Small intestine (tissue), 7 donors: ENCODE results near the gene APPL2. TPM values are rescaled to one million over a fixed set of nuclear protein-coding genes. Genes with fewer than 3 reads are reported as not detected.

Experiments used
- DNase-seq, 2 donors: peaks; one replicate each; pipeline versions ENCODE4 v3.0.0 to v3.0.0-alpha.2; 2013
- FAIRE-seq: peaks from 2 replicates; lab custom pipeline; 2012; peaks lifted over from hg19 to GRCh38; lab: Jason Lieb, UNC
- H3K27ac ChIP-seq, 3 donors: one replicate each; pipeline ENCODE4 v1.5.1; 2013; ENCODE audit warnings: low read length in 2 of 3, mild to moderate bottlenecking in 2 of 3, control low read depth in 1 of 3, inconsistent platforms in 1 of 3, low read depth in 1 of 3, moderate library complexity in 1 of 3
- H3K27me3 ChIP-seq, 3 donors: one replicate each; pipeline ENCODE4 v1.6.1; 2013; ENCODE audit warnings: low read length in 3 of 3, inconsistent platforms in 1 of 3; ENCODE audit not compliant: control insufficient read depth in 3 of 3, insufficient read depth in 3 of 3
- H3K36me3 ChIP-seq, 3 donors: one replicate each; pipeline ENCODE4 v1.6.1; 2013; ENCODE audit warnings: low read length in 3 of 3, inconsistent platforms in 1 of 3, low read depth in 1 of 3, mild to moderate bottlenecking in 1 of 3, moderate library complexity in 1 of 3; ENCODE audit not compliant: control insufficient read depth in 3 of 3, insufficient read depth in 2 of 3
- H3K4me1 ChIP-seq, 3 donors: one replicate each; pipeline ENCODE4 v1.6.1; 2013; ENCODE audit warnings: low read length in 2 of 3, inconsistent platforms in 1 of 3, low read depth in 1 of 3, mild to moderate bottlenecking in 1 of 3, moderate library complexity in 1 of 3; ENCODE audit not compliant: control insufficient read depth in 3 of 3, insufficient read depth in 2 of 3
- H3K4me3 ChIP-seq, 3 donors: one replicate each; pipeline ENCODE4 v1.5.1; 2013; ENCODE audit warnings: low read length in 3 of 3, control low read depth in 1 of 3, inconsistent platforms in 1 of 3, low read depth in 1 of 3, mild to moderate bottlenecking in 1 of 3, moderate library complexity in 1 of 3
- H3K9me3 ChIP-seq, 2 donors: one replicate each; pipeline ENCODE4 v1.6.1; 2013; ENCODE audit warnings: low read depth in 1 of 2, low read length in 1 of 2; ENCODE audit not compliant: control insufficient read depth in 2 of 2, insufficient read depth in 1 of 2
- WGBS, 3 donors: extraction: QIAGEN DNeasy Blood & Tissue Kit; methylation state at CpG; one replicate each; pipeline ENCODE4 v1.1.7; 2013; 5-methylcytosine and 5-hydroxymethylcytosine counted together
- polyA plus RNA-seq, 4 donors: library from polyadenylated mRNA; stranded (reverse) in 3 of 4; unstranded in 1 of 4; fragments of 200-250 nt in 3 of 4; fragments of 120-200 nt in 1 of 4; gene quantifications; one replicate each; pipeline versions ENCODE4 v1.2.1 to v1.2.3, GENCODE V29; 2013
- donor health status: healthy with polysubstance abuse.
- donor health status: control.
- donor health status: control.
- donor health status: Bipolar disorder and iron deficiency.
- donor health status: healthy.

Gene APPL2
- polyA plus RNA-seq, 4 donors = 22.8 to 96.4 (median 82.8) TPM

GRCh38 chr12:105275997-105276733 lies 40.2 kb upstream of the APPL2 start:
- no peak for DNase-seq
- Histone ChIP-seq H3K36me3 (no peaks in the 10 kb centered on the region), H3K4me3 (no peak overlapping the region), H3K9me3 (no peaks in the 10 kb centered on the region), H3K27me3 (no peaks in the 10 kb centered on the region), H3K4me1 (peaks cover 0 to 13% (median 2%) of the 10 kb centered on the region in 3 donors), H3K27ac (no peak overlapping the region)
- WGBS, 3 donors = 86 to 91% (median 90%) methylated on average over 3 of the region's 3 CpGs
- FAIRE-seq = no peak

GRCh38 chr12:105274571-105274970 lies 38.6 kb upstream of the APPL2 start:
- Histone ChIP-seq H3K36me3 (no peaks in the 10 kb centered on the region), H3K27ac (no peak overlapping the region), H3K4me3 (no peak overlapping the region), H3K4me1 (peaks cover 0 to 10% (median 0%) of the 10 kb centered on the region in 3 donors), H3K9me3 (no peaks in the 10 kb centered on the region), H3K27me3 (no peaks in the 10 kb centered on the region)
- 84 to 97% (median 94%) methylated on average over 5 of the region's 5 CpGs for WGBS, 3 donors
- FAIRE-seq (no peak), DNase-seq (no peak)

- 86 to 94% (median 89%) methylated on average over 2 of the region's 2 CpGs for WGBS, 3 donors
- H3K36me3 ChIP-seq = no peaks in the 10 kb centered on the region
- H3K4me1 ChIP-seq = peaks cover 0 to 8% (median 0%) of the 10 kb centered on the region in 3 donors
- H3K4me3 ChIP-seq = no peak overlapping the region
- no peak overlapping the region for H3K27ac ChIP-seq
- H3K27me3 ChIP-seq = no peaks in the 10 kb centered on the region
- DNase-seq (no peak), FAIRE-seq (no peak)
- H3K9me3 ChIP-seq = no peaks in the 10 kb centered on the region
These were observed 37.6 kb upstream of the APPL2 start for GRCh38 chr12:105273601-105274000.

GRCh38 chr12:105272814-105273416 lies 36.9 kb upstream of the APPL2 start:
- Histone ChIP-seq H3K27ac (no peak overlapping the region), H3K36me3 (no peaks in the 10 kb centered on the region), H3K4me3 (no peak overlapping the region), H3K27me3 (no peaks in the 10 kb centered on the region), H3K4me1 (peaks cover 0 to under 1% (median 0%) of the 10 kb centered on the region in 3 donors), H3K9me3 (no peaks in the 10 kb centered on the region)
- DNase-seq (no peak), FAIRE-seq (no peak)
- WGBS, 3 donors = 84 to 91% (median 90%) methylated on average over 4 of the region's 4 CpGs

- 65 to 71% (median 71%) methylated on average over 3 of the region's 3 CpGs for WGBS, 3 donors
These were observed 36.2 kb upstream of the APPL2 start for GRCh38 chr12:105272152-105272551.

GRCh38 chr12:105271364-105271763 lies 35.4 kb upstream of the APPL2 start:
- H3K27me3 ChIP-seq = no peaks in the 10 kb centered on the region
- no peaks in the 10 kb centered on the region for H3K4me1 ChIP-seq
- FAIRE-seq (no peak), DNase-seq (no peak)
- H3K4me3 ChIP-seq = no peak overlapping the region
- H3K36me3 ChIP-seq = no peaks in the 10 kb centered on the region
- H3K27ac ChIP-seq = no peak overlapping the region
- H3K9me3 ChIP-seq = no peaks in the 10 kb centered on the region
- WGBS, 3 donors = 39 to 84% (median 56%) methylated on average over 1 of the region's 1 CpG

More at GRCh38 chr12:105272152-105272551, 36.2 kb upstream of the APPL2 start:
- Histone ChIP-seq H3K9me3 (no peaks in the 10 kb centered on the region), H3K27me3 (no peaks in the 10 kb centered on the region), H3K4me1 (no peaks in the 10 kb centered on the region), H3K27ac (no peak overlapping the region), H3K4me3 (no peak overlapping the region), H3K36me3 (no peaks in the 10 kb centered on the region)
- no peak for DNase-seq
- FAIRE-seq = no peak

GRCh38 chr12:105270671-105271255 lies 34.8 kb upstream of the APPL2 start:
- no peak for FAIRE-seq
- Histone ChIP-seq H3K9me3 (no peaks in the 10 kb centered on the region), H3K4me1 (no peaks in the 10 kb centered on the region), H3K27ac (no peak overlapping the region), H3K27me3 (no peaks in the 10 kb centered on the region), H3K4me3 (no peak overlapping the region), H3K36me3 (no peaks in the 10 kb centered on the region)
- WGBS, 3 donors = 56 to 65% (median 62%) methylated on average over 4 of the region's 4 CpGs
- DNase-seq = no peak

- WGBS, 3 donors = 86 to 90% (median 90%) methylated on average over 4 of the region's 4 CpGs
- FAIRE-seq = no peak
These were observed 31.7 kb upstream of the APPL2 start for GRCh38 chr12:105267711-105268110.

More at GRCh38 chr12:105267711-105268110, 31.7 kb upstream of the APPL2 start:
- no peak for DNase-seq
- no peaks in the 10 kb centered on the region for H3K4me1 ChIP-seq
- no peak overlapping the region for H3K4me3 ChIP-seq
- H3K27ac ChIP-seq = no peak overlapping the region
- no peaks in the 10 kb centered on the region for H3K36me3 ChIP-seq
- H3K27me3 ChIP-seq = peaks cover 0 to 4% (median 0%) of the 10 kb centered on the region in 3 donors
- no peaks in the 10 kb centered on the region for H3K9me3 ChIP-seq
